Measurements from ENCODE around the gene SFT2D1.

SFT2D1 gene

GRCh38 chr6:166297606-166298005 is 44.7 kb downstream of the SFT2D1 start:
- Histone ChIP-seq H3K27ac (ENCODE audit: low read depth in 2 of 2, low read length in 2 of 2) (no peak overlapping the region), H3K36me3 (ENCODE audit: control insufficient read depth in 2 of 2, insufficient read depth in 2 of 2, low read length in 2 of 2) (no peaks in the 10 kb centered on the region), H3K9me3 (ENCODE audit: control insufficient read depth in 2 of 2, low read length in 2 of 2) (no peaks in the 10 kb centered on the region), H3K9ac (ENCODE audit: low read depth in 1 of 2, low read length in 2 of 2) (no peak overlapping the region), H3K4me1 (ENCODE audit: control insufficient read depth in 2 of 2, insufficient read depth in 2 of 2, low read length in 2 of 2) (no peaks in the 10 kb centered on the region), H3K27me3 (ENCODE audit: control insufficient read depth in 2 of 2, insufficient read depth in 2 of 2, low read length in 2 of 2) (peaks cover 2 to 3% of the 10 kb centered on the region in 2 donors), H3K4me3 (ENCODE audit: low read length in 2 of 2) (no peak overlapping the region)

- no peak overlapping the region for H3K4me3 ChIP-seq (ENCODE audit: low read length in 2 of 2)
- H3K27me3 ChIP-seq (ENCODE audit: control insufficient read depth in 2 of 2, insufficient read depth in 2 of 2, low read length in 2 of 2), result peaks cover 2 to 3% of the 10 kb centered on the region in 2 donors
- H3K4me1 ChIP-seq (ENCODE audit: control insufficient read depth in 2 of 2, insufficient read depth in 2 of 2, low read length in 2 of 2), result no peaks in the 10 kb centered on the region
- H3K36me3 ChIP-seq (ENCODE audit: control insufficient read depth in 2 of 2, insufficient read depth in 2 of 2, low read length in 2 of 2), result no peaks in the 10 kb centered on the region
- no peak overlapping the region for H3K9ac ChIP-seq (ENCODE audit: low read depth in 1 of 2, low read length in 2 of 2)
- no peak overlapping the region for H3K27ac ChIP-seq (ENCODE audit: low read depth in 2 of 2, low read length in 2 of 2)
- no peaks in the 10 kb centered on the region for H3K9me3 ChIP-seq (ENCODE audit: control insufficient read depth in 2 of 2, low read length in 2 of 2)
Measured at GRCh38 chr6:166296035-166296883, 46.1 kb downstream of the SFT2D1 start.

DNA sequence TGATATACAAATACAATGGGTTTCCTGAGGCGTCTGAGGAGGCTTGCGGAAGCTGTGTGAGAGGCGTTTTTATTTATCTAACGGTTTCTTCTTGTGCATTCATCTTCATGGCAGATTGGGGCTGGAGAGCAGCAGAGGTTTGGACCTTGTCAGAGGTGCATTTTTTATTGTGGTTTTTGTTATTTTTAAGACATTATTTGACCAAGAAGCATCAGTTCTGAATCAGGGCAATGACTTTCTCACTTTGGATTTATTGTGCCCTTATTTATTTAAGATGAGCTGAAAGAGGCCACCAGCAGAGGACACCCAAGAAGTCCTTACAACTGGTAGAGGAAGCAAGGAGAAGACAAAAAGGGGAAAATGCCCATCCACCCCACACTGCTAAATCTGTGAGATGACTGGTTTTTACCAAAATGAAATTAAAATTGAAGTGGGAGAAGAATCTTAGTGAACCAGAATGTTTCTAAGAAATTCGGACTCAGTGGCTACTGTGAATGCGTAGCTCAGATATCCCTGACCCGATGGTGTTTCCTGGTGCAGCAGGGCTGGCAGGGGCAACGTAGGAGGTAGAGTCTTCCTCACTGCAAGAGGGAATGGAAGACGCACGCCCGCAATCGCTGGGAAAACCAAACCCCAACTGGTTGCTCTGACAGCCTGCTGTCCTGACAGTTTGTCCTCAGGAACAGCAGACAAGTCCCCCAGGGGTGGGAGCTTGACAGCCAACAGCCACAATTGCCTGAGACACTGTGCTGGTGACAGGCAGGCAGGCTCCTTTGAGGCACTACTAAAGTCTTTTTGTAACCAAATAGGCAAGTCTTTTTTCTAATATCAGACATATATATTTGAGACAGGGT is 48.4 kb downstream of the SFT2D1 start:
- H3K27ac ChIP-seq (ENCODE audit: low read depth in 2 of 2, low read length in 2 of 2), result no peak overlapping the region

DNA sequence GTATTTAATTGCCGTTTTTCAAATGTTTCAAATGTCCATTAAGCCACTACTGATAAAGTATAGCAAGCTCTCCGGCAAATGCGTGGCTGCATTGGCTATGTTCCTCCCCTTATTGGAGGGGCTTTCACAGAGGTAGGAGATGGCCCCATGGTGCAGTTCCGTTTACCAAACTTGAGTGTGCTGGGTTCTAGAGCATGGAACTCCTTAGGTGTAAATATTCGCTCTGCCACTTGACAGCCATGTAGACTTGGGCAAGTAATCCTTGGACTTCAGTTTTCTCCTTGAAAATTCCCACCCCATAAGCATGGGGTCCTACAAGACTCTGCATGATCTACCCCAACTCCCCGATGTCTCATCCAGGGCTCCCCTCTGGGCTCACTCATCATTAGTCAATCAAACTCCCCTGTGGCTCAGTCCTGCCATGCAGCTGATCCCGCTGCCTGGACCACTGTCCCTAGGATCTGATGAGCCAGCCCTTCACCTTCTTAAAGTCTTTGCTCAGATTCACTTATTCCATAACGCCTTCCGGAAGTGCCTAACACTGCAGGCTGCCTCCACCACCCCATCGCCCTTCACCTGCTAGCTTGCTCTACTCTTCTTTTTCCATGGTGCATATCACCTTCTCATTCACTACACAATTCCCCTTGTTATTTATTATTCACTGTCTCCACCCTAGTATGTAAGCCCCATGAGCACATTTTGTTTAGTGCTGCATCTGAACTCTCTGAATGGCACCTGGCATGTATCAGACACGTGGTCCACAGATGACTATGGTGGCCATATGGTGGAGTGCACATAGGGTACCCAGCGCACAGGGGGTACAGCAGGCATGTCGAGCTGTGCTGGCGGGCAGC is 52.9 kb downstream of the SFT2D1 start:
- Histone ChIP-seq H3K4me1 (ENCODE audit: control insufficient read depth in 2 of 2, insufficient read depth in 2 of 2, low read length in 2 of 2) (no peaks in the 10 kb centered on the region), H3K9ac (ENCODE audit: low read depth in 1 of 2, low read length in 2 of 2) (no peak overlapping the region), H3K27ac (ENCODE audit: low read depth in 2 of 2, low read length in 2 of 2) (no peak overlapping the region), H3K27me3 (ENCODE audit: control insufficient read depth in 2 of 2, insufficient read depth in 2 of 2, low read length in 2 of 2) (peaks cover 0 to 7% of the 10 kb centered on the region in 2 donors), H3K4me3 (ENCODE audit: low read length in 2 of 2) (no peak overlapping the region), H3K9me3 (ENCODE audit: control insufficient read depth in 2 of 2, low read length in 2 of 2) (no peaks in the 10 kb centered on the region), H3K36me3 (ENCODE audit: control insufficient read depth in 2 of 2, insufficient read depth in 2 of 2, low read length in 2 of 2) (no peaks in the 10 kb centered on the region)

More for the DNA sequence above, 48.4 kb downstream of the SFT2D1 start:
- Histone ChIP-seq H3K4me3 (ENCODE audit: low read length in 2 of 2) (no peak overlapping the region), H3K36me3 (ENCODE audit: control insufficient read depth in 2 of 2, insufficient read depth in 2 of 2, low read length in 2 of 2) (no peaks in the 10 kb centered on the region), H3K9me3 (ENCODE audit: control insufficient read depth in 2 of 2, low read length in 2 of 2) (no peaks in the 10 kb centered on the region), H3K9ac (ENCODE audit: low read depth in 1 of 2, low read length in 2 of 2) (no peak overlapping the region), H3K4me1 (ENCODE audit: control insufficient read depth in 2 of 2, insufficient read depth in 2 of 2, low read length in 2 of 2) (no peaks in the 10 kb centered on the region), H3K27me3 (ENCODE audit: control insufficient read depth in 2 of 2, insufficient read depth in 2 of 2, low read length in 2 of 2) (peaks cover 2 to 3% of the 10 kb centered on the region in 2 donors)

DNA sequence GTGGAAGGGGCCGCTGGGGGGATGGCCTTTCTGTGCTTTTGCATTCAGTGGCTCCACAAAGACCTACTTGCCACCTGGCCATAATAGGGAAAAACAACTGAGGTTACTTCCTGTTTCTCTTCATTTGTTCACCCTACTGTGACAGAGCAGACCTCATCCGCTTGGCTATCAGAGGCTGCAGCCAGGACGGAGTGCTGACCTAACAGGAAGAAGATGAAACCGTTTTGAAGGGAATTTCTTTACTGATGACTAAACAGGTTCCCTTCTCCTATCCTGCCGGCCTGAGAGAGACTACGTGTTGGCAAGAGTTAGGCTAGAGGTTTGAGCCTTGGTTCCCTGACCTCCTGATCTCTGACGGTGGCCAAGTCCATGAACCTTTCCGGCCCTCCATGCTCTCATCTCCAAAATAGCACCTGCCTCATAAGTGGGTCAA is 55.5 kb downstream of the SFT2D1 start:
- H3K4me1 ChIP-seq (ENCODE audit: control insufficient read depth in 2 of 2, insufficient read depth in 2 of 2, low read length in 2 of 2), result no peaks in the 10 kb centered on the region
- H3K36me3 ChIP-seq (ENCODE audit: control insufficient read depth in 2 of 2, insufficient read depth in 2 of 2, low read length in 2 of 2), result no peaks in the 10 kb centered on the region
- peaks cover 5 to 9% of the 10 kb centered on the region in 2 donors for H3K27me3 ChIP-seq (ENCODE audit: control insufficient read depth in 2 of 2, insufficient read depth in 2 of 2, low read length in 2 of 2)
- H3K9me3 ChIP-seq (ENCODE audit: control insufficient read depth in 2 of 2, low read length in 2 of 2), result no peaks in the 10 kb centered on the region
- H3K27ac ChIP-seq (ENCODE audit: low read depth in 2 of 2, low read length in 2 of 2), result no peak overlapping the region
- no peak overlapping the region for H3K4me3 ChIP-seq (ENCODE audit: low read length in 2 of 2)
- no peak overlapping the region for H3K9ac ChIP-seq (ENCODE audit: low read depth in 1 of 2, low read length in 2 of 2)

GRCh38 chr6:166285233-166285632 is 57.1 kb downstream of the SFT2D1 start:
- no peak overlapping the region for H3K27ac ChIP-seq (ENCODE audit: low read depth in 2 of 2, low read length in 2 of 2)
- H3K27me3 ChIP-seq (ENCODE audit: control insufficient read depth in 2 of 2, insufficient read depth in 2 of 2, low read length in 2 of 2), result peaks cover 9 to 10% of the 10 kb centered on the region in 2 donors
- no peaks in the 10 kb centered on the region for H3K4me1 ChIP-seq (ENCODE audit: control insufficient read depth in 2 of 2, insufficient read depth in 2 of 2, low read length in 2 of 2)
- no peaks in the 10 kb centered on the region for H3K36me3 ChIP-seq (ENCODE audit: control insufficient read depth in 2 of 2, insufficient read depth in 2 of 2, low read length in 2 of 2)
- no peak overlapping the region for H3K9ac ChIP-seq (ENCODE audit: low read depth in 1 of 2, low read length in 2 of 2)
- H3K4me3 ChIP-seq (ENCODE audit: low read length in 2 of 2), result no peak overlapping the region
- no peaks in the 10 kb centered on the region for H3K9me3 ChIP-seq (ENCODE audit: control insufficient read depth in 2 of 2, low read length in 2 of 2)

- Histone ChIP-seq H3K27ac (ENCODE audit: low read depth in 2 of 2, low read length in 2 of 2) (no peak overlapping the region), H3K4me1 (ENCODE audit: control insufficient read depth in 2 of 2, insufficient read depth in 2 of 2, low read length in 2 of 2) (no peaks in the 10 kb centered on the region), H3K4me3 (ENCODE audit: low read length in 2 of 2) (no peak overlapping the region), H3K36me3 (ENCODE audit: control insufficient read depth in 2 of 2, insufficient read depth in 2 of 2, low read length in 2 of 2) (no peaks in the 10 kb centered on the region), H3K9ac (ENCODE audit: low read depth in 1 of 2, low read length in 2 of 2) (no peak overlapping the region), H3K9me3 (ENCODE audit: control insufficient read depth in 2 of 2, low read length in 2 of 2) (no peaks in the 10 kb centered on the region), H3K27me3 (ENCODE audit: control insufficient read depth in 2 of 2, insufficient read depth in 2 of 2, low read length in 2 of 2) (peaks cover 9 to 11% of the 10 kb centered on the region in 2 donors)
Measured at GRCh38 chr6:166284640-166285039, 57.7 kb downstream of the SFT2D1 start.

DNA sequence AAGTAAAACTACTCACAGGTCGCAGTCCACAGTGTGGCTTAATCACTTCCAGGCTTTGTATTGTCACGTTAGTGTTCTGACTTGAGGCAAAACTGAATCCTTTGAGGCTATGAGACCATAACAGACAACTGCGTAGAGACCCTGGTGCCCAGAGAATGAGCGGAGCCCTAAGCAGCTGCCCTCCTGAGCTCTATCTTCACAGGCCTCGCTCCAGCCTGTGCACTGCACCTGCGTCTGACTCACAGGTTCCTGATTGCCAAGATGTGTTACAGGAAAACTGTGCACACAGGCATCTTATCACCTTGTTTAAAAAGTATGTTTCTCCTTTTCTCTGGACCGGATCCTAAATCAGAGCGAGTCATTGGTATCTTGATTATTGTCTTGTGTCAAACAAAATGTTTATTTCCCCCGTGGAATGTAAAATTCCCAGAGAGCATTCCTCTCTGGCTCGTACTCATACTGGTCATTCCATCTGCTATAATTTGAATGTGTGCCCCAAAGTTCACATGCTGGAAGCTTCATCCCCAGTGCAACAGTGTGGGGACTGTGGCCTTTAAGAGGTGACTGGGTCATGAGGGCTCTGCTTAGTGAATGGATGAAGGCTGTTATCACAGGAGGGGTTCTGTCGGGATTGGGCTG is 59.8 kb downstream of the SFT2D1 start:
- H3K36me3 ChIP-seq (ENCODE audit: control insufficient read depth in 2 of 2, insufficient read depth in 2 of 2, low read length in 2 of 2), result no peaks in the 10 kb centered on the region
- H3K9me3 ChIP-seq (ENCODE audit: control insufficient read depth in 2 of 2, low read length in 2 of 2), result no peaks in the 10 kb centered on the region
- H3K27me3 ChIP-seq (ENCODE audit: control insufficient read depth in 2 of 2, insufficient read depth in 2 of 2, low read length in 2 of 2), result peaks cover 9 to 11% of the 10 kb centered on the region in 2 donors
- H3K4me3 ChIP-seq (ENCODE audit: low read length in 2 of 2), result no peak overlapping the region
- no peak overlapping the region for H3K27ac ChIP-seq (ENCODE audit: low read depth in 2 of 2, low read length in 2 of 2)
- H3K9ac ChIP-seq (ENCODE audit: low read depth in 1 of 2, low read length in 2 of 2), result no peak overlapping the region
- H3K4me1 ChIP-seq (ENCODE audit: control insufficient read depth in 2 of 2, insufficient read depth in 2 of 2, low read length in 2 of 2), result no peaks in the 10 kb centered on the region

DNA sequence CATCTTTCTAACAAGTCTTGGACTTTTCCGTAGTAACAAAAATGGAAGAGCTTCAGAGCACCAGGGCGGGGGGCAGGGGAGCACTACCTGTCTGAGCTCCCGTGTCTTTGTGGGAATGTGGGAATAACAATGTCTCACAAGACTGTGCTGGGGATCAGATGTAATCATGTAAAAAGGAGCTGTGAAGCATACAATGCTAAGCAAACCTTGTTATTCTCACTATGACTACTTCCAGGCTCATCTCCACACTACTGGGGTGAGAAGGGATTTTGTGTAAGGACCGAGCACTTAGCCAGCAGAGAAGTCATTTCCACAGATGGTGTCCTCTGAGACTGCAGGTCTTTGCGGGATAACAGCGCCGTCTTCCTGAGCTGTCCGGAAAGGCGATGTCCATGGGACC is 61.2 kb downstream of the SFT2D1 start:
- H3K36me3 ChIP-seq (ENCODE audit: control insufficient read depth in 2 of 2, insufficient read depth in 2 of 2, low read length in 2 of 2), result no peaks in the 10 kb centered on the region
- no peak overlapping the region for H3K9ac ChIP-seq (ENCODE audit: low read depth in 1 of 2, low read length in 2 of 2)
- H3K4me3 ChIP-seq (ENCODE audit: low read length in 2 of 2), result no peak overlapping the region
- H3K27ac ChIP-seq (ENCODE audit: low read depth in 2 of 2, low read length in 2 of 2), result no peak overlapping the region
- peaks cover 11 to 12% of the 10 kb centered on the region in 2 donors for H3K27me3 ChIP-seq (ENCODE audit: control insufficient read depth in 2 of 2, insufficient read depth in 2 of 2, low read length in 2 of 2)
- no peaks in the 10 kb centered on the region for H3K4me1 ChIP-seq (ENCODE audit: control insufficient read depth in 2 of 2, insufficient read depth in 2 of 2, low read length in 2 of 2)
- H3K9me3 ChIP-seq (ENCODE audit: control insufficient read depth in 2 of 2, low read length in 2 of 2), result no peaks in the 10 kb centered on the region

Data from mucosa of rectum (tissue), 2 donors.